Stimulated activated naive B cell treated with anti-CD40 and anti-IgM and Interleukin-4, amounts not matched to agents 10 μg/mL and 1 μg/mL and 100 μg/mL, for 72 hours (primary cell): ENCODE results near the gene CPOX.

ENCODE experiments used
- ATAC-seq, 2 donors: fragments of 150-1000 bp; cut with Tn5 transposase; replicated peaks; 2 replicates each; pipeline ENCODE4 v1.10.0; 2021; ENCODE audit warnings: moderate library complexity in 1 of 2
- DNase-seq: peaks from one replicate; pipeline ENCODE4 v3.0.0; 2021
- H3K27ac Mint-ChIP-seq: one replicate; pipeline ENCODE4 v1.8.0; 2022; ENCODE audit warnings: mild to moderate bottlenecking, mixed read lengths
- H3K27me3 Mint-ChIP-seq, 2 donors: one replicate each; pipeline ENCODE4 v1.8.0; 2022; ENCODE audit warnings: mixed read lengths in 2 of 2
- H3K36me3 Mint-ChIP-seq, 2 donors: one replicate each; pipeline ENCODE4 v1.8.0; 2022; ENCODE audit warnings: mixed read lengths in 2 of 2, mild to moderate bottlenecking in 1 of 2
- H3K4me1 Mint-ChIP-seq, 2 donors: one replicate each; pipeline ENCODE4 v1.8.0; 2022; ENCODE audit warnings: mixed read lengths in 2 of 2, mild to moderate bottlenecking in 1 of 2
- H3K4me3 Mint-ChIP-seq, 2 donors: one replicate each; pipeline ENCODE4 v1.8.0; 2022; ENCODE audit warnings: mild to moderate bottlenecking in 2 of 2, mixed read lengths in 2 of 2, moderate library complexity in 1 of 2
- H3K9me3 Mint-ChIP-seq, 2 donors: one replicate each; pipeline ENCODE4 v1.8.0; 2022; ENCODE audit warnings: mixed read lengths in 2 of 2, mild to moderate bottlenecking in 1 of 2

The CPOX gene

DNA sequence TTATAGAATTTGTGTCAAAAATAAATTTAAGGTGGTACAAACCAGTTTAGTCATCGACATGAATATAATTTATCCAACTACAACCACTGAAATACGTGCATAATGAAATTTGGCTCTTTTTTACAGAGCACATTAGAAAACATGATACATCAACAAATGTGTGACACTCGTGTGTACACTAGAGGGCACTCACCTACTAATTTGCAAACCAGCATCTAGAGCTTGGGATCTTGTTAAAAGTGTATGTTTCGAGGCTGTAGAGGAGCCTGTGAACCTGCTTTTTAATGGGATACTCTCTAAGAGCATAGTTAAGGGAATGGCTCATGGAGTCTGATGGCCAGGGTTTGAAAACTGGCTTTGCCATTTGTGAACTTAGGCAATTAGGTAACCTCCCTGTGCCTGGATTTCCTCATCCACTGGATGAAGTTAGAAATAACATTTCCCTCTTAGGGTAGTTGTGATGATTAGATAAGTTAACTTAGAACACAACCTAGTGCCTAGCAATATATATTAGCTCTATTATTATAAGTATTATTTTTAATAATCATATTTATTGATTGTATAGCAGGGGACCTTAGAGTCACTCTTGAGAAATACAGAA lies 8.8 kb upstream of the CPOX start:
- H3K36me3 Mint-ChIP-seq = no peaks in the 10 kb centered on the region
- DNase-seq (no peak), ATAC-seq (peak; percentile 70 to 78)
- no peaks in the 10 kb centered on the region for H3K9me3 Mint-ChIP-seq
- H3K4me1 Mint-ChIP-seq = peaks cover 5 to 12% of the 10 kb centered on the region in 2 donors
- no peak overlapping the region for H3K4me3 Mint-ChIP-seq
- H3K27ac Mint-ChIP-seq = no peak overlapping the region
- peaks cover 0 to 6% of the 10 kb centered on the region in 2 donors for H3K27me3 Mint-ChIP-seq

DNA sequence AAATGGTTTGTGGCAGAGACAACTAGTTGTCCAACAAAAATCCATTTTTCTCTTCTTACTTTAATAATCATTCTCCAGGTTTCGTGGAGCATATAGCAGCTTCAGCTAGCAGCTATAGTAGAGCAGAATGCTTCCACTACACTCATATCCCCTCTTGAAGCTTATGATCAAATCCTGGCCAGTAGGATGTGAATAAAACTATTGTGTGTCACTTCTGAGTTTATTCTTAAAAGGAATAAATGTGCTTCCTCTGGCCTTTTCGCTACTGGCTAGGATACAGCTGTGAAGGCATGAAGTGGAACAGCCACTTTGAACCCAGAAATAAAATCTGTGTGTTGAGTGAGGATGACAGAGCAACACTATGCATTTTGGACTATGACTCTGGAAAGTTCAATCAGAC lies 7.8 kb upstream of the CPOX start:
- peaks cover 5 to 17% of the 10 kb centered on the region in 2 donors for H3K4me1 Mint-ChIP-seq
- no peak overlapping the region for H3K27ac Mint-ChIP-seq
- H3K9me3 Mint-ChIP-seq = no peaks in the 10 kb centered on the region
- ATAC-seq (no peak), DNase-seq (no peak)
- H3K4me3 Mint-ChIP-seq = no peak overlapping the region
- H3K27me3 Mint-ChIP-seq = peaks cover 0 to 6% of the 10 kb centered on the region in 2 donors
- no peaks in the 10 kb centered on the region for H3K36me3 Mint-ChIP-seq

DNA sequence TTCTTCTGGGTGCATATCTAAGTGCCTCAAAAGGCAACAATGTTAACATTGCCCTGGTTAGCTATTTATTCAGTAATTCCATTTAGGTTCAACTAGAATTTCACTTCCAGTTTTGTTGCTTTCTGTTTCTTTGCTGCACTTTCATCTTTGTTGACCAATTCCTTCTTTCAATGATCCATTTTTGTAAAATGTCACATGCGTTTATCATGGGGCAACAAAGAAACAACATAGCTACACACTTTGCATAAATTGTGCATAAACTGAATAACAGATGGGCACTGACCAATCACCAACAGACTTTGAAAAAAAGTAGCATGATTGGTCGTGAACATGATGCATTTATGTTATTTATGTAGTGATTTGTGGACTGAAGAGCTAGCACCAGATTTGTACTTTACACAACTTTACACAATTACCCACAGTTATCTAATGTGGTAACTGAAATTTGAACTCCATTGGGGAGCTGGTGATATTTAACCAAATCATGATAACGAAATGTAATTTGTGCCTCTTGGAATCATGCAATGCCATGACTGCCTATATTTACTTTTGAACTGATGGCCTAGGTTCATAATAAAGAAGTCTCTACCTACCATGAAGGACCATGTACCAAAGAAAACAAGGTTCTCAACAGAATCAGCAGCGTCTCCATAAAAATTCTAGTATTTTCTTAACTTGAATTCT lies 7.1 kb upstream of the CPOX start:
- Mint-ChIP-seq H3K27me3 (peaks cover 0 to 6% of the 10 kb centered on the region in 2 donors), H3K27ac (no peak overlapping the region), H3K4me3 (no peak overlapping the region), H3K9me3 (no peaks in the 10 kb centered on the region), H3K36me3 (no peaks in the 10 kb centered on the region), H3K4me1 (peaks cover 5 to 17% of the 10 kb centered on the region in 2 donors)
- DNase-seq (no peak), ATAC-seq (peak; percentile 26 to 57)

DNA sequence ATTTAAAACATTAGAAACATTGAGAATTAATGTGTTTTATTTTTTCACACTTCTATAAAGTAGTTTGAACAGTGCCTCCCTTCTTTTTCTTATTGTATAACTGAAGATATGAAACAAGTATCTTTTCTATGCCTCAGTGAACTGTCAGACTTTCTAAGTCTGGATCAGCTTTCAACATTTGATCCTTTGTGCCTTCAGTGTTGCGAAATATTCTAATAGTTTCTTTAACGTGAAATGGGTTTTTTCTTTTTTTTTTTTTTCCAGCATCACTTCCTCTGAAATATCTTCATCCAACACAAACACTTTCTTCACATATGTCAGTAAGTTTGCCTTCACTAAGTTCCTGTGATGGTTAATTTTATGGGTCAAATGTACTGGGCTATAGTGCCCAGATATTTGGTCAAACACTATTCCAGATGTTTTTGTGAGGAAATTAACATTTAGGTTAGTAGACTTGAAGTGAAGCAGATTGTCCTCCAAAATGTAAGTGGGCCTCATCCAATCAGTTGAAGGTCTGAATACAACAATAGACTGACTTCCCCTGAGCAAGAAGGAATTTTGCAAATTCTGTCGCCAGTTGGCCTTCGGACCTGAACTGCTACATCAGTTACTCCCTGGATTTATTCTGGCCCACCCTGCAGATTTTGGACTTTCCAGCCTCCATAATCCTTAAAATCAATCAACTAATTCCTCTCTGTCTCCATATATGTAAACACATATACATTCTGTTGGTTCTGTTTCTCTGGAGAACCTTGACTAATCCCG lies 6.4 kb upstream of the CPOX start:
- Mint-ChIP-seq H3K36me3 (no peaks in the 10 kb centered on the region), H3K27ac (no peak overlapping the region), H3K27me3 (peaks cover 0 to 6% of the 10 kb centered on the region in 2 donors), H3K9me3 (no peaks in the 10 kb centered on the region), H3K4me1 (peaks cover 5 to 17% of the 10 kb centered on the region in 2 donors), H3K4me3 (no peak overlapping the region)
- ATAC-seq = no peak
- no peak for DNase-seq

DNA sequence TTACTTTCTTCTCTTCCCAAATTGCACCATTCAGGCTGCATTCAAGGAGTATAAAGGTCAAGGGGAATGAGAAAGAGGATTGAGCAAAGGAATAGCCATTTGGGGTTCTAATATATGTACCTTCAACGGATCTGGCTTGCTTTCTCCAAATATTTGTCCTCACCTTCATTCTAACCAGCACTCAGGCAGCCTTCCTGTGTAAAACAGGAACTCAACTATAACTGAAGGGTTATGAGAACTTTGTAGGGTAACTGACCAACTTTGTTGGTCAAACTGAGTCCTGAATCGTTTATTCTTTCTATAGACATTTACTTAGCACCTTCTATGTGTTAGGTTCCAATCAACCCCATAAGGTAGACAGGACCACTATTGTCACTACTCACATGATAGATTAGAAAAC lies 5.1 kb upstream of the CPOX start:
- H3K4me3 Mint-ChIP-seq = no peak overlapping the region
- H3K27me3 Mint-ChIP-seq = no peaks in the 10 kb centered on the region
- DNase-seq (no peak), ATAC-seq (no peak)
- no peaks in the 10 kb centered on the region for H3K36me3 Mint-ChIP-seq
- no peak overlapping the region for H3K27ac Mint-ChIP-seq
- H3K4me1 Mint-ChIP-seq = peaks cover 10 to 23% of the 10 kb centered on the region in 2 donors
- no peaks in the 10 kb centered on the region for H3K9me3 Mint-ChIP-seq

DNA sequence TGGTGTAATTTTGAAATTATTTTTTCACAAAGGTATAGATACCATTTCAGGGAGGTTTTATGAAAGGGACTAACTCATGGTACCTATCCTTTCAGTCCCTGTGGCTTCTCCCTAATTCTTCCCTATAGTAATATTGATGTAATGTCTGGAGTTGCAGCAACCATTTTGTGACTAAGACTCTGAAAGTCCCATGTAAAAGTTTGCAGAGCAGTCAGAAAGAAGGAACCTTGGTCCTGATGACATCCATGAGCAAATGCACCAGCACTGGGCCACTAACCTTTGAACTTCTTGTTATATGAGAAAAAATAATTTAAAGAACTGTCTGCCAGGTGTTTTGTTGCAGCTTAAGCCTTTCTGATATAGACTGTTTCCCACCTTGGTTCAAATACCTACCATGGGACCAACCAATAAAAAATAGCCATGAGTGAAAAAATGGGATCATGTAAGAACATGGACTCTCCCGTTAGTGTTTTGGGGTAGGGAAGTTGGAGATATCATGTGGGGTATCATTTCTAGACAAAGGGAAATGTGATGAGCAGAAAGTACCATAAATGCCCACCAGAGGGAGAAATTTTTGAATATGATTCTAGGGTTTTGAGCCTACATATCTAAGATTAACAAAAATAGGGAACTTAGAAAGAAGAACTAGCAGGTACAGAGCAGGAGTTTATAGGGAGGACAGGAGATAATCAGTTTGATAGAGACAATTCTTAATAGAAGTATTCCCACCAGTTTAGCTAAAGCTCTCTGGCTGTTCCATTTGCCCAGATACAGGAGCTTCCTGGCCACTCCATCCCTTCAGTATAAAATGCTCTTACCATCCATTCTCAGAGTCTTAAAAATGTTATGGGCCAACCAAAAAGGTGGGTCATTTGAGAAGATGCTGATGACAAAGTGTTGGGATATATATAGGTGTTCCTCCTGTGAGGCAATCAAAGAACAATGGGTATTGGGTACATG lies 3.4 kb upstream of the CPOX start:
- Mint-ChIP-seq H3K36me3 (no peaks in the 10 kb centered on the region), H3K9me3 (no peaks in the 10 kb centered on the region), H3K27me3 (no peaks in the 10 kb centered on the region), H3K4me3 (no peak overlapping the region), H3K4me1 (peaks cover 17 to 37% of the 10 kb centered on the region in 2 donors), H3K27ac (no peak overlapping the region)
- DNase-seq (no peak), ATAC-seq (peak; percentile 15 to 17)

DNA sequence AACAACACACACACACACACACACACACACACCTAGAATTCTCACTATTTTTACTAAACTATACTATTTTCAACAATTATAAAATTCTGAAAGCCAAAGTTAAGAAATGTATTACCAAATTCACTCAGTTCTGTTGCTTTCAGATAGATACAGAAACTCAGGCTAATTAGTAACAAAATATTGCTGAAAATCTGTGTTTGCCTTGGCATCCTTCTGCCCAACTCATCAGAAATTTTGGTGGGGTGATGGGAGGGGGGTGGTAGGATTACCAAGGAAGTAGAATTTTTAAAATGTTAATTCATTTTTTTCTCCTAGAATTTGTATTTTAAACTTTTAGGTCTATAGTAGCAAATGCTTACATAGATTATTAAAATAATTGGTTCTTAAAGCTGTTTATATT lies 2.7 kb upstream of the CPOX start:
- DNase-seq (no peak), ATAC-seq (no peak)
- H3K4me3 Mint-ChIP-seq = no peak overlapping the region
- no peaks in the 10 kb centered on the region for H3K36me3 Mint-ChIP-seq
- no peak overlapping the region for H3K27ac Mint-ChIP-seq
- peaks cover 17 to 43% of the 10 kb centered on the region in 2 donors for H3K4me1 Mint-ChIP-seq
- H3K9me3 Mint-ChIP-seq = no peaks in the 10 kb centered on the region
- H3K27me3 Mint-ChIP-seq = no peaks in the 10 kb centered on the region

DNA sequence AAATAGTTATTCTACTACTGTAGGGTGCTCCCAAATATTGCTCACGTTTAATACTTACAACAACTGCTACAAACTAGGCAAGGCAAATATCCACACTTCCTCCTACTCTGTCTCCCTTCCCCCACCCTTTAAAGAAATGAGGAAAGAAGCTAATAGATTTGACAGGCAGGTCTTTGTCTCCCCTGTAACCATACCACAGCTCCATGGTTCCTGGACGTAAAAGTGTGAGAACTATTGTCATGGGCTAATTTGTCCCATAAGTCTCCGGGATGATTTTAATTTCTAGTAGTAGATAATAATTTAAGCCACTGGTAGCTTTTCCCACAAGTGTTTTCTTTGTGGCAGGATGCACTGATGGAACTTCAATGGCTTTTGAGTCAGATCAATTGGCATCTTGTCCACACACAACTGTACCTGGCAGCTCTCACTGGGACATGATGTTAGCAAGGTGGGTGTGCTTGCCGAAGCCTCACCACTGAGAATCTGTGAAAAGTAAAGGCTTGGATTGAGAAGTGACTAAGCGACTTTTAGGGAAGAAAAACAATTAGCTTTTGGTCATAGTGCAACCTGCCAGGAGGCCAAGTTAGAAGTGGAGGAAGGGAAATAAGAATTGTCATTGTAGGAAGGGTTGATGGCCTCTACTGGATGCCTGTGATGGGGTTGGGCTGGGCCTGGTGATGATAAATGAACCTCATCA lies 1.4 kb upstream of the CPOX start:
- ATAC-seq (no peak), DNase-seq (no peak)
- Mint-ChIP-seq H3K27ac (peak overlapping the region; percentile 79), H3K9me3 (no peaks in the 10 kb centered on the region), H3K27me3 (no peaks in the 10 kb centered on the region), H3K36me3 (no peaks in the 10 kb centered on the region), H3K4me1 (peaks cover 12 to 34% of the 10 kb centered on the region in 2 donors), H3K4me3 (no peak overlapping the region)

DNA sequence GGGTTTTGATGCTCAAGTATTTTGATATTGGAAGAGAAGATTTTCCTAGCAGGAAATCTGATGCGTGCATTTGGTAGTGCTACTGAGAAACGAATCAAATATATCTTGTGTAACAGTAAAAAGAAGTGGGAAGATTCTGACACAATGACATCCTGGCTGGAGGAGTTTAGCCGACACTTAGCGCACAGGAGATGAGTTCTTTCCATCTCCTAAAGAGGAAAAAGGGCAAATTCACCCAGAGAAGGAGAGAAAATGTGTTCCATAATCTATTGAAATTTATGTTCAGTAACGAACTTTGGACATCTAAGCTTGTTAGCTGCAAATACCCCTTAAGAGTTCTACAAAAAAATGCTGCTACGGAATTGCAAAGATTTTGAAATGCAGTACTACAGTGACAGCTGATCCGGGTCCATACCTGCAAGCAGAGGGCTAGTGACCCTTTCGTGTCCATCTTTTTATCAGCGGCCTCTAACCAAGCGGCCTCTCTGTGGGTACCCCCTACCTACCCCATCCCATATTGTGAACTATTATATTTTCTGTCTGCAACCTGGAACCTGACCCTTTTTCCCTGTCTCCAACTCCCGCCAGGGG lies 971 bp downstream of the CPOX start:
- DNase-seq (no peak), ATAC-seq (no peak)
- no peaks in the 10 kb centered on the region for H3K27me3 Mint-ChIP-seq
- H3K9me3 Mint-ChIP-seq = no peaks in the 10 kb centered on the region
- H3K4me1 Mint-ChIP-seq = peaks cover 12 to 32% of the 10 kb centered on the region in 2 donors
- H3K36me3 Mint-ChIP-seq = peaks cover 1 to 7% of the 10 kb centered on the region in 2 donors
- peak overlapping the region; percentile 90 to 91 for H3K4me3 Mint-ChIP-seq
- no peak overlapping the region for H3K27ac Mint-ChIP-seq

DNA sequence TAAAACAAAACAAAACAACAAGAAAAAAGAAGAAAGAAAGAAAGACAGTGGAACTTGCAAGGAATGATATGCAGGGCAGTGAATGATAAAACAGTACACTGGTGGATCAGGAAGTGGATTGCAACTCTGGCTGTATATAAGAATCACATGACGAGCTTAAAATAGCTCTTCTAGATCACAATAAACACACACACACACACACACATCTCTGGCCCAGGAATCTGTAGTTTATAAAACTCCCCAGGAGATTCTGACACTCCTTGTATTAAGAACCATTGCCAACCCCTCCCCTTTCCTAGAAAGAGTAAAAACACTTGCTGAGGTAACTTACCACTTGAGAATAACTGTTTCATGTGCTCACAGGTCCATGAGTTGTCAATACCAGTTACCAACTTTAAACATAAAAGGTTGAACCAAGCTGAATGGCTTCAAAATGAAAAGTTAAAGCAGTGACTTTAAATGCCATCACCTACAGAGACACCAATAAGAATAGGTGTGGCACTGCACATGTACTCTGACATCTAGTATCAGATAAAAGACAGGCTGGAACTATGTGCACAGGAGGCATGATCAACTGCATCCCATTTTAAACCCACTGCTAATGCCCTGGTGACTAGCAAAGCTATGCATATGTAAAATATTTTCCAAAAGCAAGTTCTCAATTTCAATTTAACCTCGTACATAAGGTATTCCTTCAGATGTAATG lies 3.9 kb downstream of the CPOX start:
- peaks cover 12 to 31% of the 10 kb centered on the region in 2 donors for H3K4me1 Mint-ChIP-seq
- DNase-seq = no peak
- H3K4me3 Mint-ChIP-seq = no peak overlapping the region
- no peak for ATAC-seq
- no peak overlapping the region for H3K27ac Mint-ChIP-seq
- no peaks in the 10 kb centered on the region for H3K27me3 Mint-ChIP-seq
- H3K9me3 Mint-ChIP-seq = no peaks in the 10 kb centered on the region
- H3K36me3 Mint-ChIP-seq = peaks cover 10 to 18% of the 10 kb centered on the region in 2 donors

DNA sequence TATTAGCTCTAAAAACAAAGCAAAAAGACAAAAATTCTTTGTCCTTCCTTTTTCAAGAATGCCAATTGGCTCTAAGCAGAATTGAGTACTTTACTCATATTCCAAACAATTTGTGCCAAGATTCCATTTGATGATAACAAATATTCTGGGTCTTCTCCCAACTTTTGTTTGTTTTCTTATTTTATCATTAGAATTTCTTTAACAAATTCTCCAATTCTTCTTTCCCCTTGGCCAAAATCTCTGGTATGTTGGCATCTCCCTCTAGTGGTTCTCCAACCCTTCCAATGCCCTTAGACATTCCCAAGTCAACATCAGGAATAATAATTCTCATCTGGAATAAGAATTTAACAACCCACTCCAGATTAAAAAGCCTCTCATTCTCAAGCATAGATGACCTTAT lies 5.3 kb downstream of the CPOX start:
- no peaks in the 10 kb centered on the region for H3K27me3 Mint-ChIP-seq
- H3K4me1 Mint-ChIP-seq = peaks cover 7 to 23% of the 10 kb centered on the region in 2 donors
- no peak overlapping the region for H3K27ac Mint-ChIP-seq
- no peak for DNase-seq
- no peak for ATAC-seq
- H3K9me3 Mint-ChIP-seq = no peaks in the 10 kb centered on the region
- peaks cover 10 to 27% of the 10 kb centered on the region in 2 donors for H3K36me3 Mint-ChIP-seq
- H3K4me3 Mint-ChIP-seq = no peak overlapping the region

DNA sequence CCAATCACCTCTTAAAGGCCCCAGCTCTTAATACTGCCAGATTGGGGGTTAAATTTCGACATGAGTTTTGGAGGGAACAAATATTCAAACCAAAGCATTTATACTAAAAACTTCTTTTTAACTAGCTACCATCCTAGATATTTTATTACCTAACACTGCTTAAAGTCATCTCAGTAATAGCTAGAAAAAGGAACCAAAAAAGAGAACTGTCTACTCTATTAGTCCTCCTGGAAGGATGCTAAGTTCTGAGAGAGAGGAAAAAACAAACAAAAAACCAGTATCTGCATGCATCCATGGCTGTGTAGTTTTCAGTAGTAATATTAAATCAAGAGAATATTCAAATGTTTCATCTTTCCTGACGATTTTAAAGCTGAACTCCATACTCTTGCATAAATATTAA lies 5.8 kb downstream of the CPOX start:
- peaks cover 10 to 29% of the 10 kb centered on the region in 2 donors for H3K36me3 Mint-ChIP-seq

DNA sequence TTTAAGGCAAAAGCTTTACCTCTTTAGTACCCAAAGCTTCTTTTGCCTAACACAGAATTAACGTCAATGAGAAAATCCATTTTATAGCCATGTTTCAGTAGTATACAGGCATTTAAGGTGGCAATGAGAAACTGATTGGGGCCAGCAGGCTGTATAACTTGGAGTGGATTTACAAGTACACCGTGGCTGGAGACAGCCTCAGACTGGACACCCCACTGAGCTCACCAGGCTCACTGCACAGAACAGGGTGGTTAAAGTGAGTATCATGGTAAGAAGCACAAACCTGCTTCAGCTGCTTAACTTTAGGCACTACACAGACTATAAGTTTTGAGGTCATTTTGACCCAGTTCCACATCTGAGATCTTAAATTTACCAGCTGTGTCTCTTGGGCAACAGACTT lies 8.9 kb downstream of the CPOX start:
- Mint-ChIP-seq H3K36me3 (peaks cover 14 to 37% of the 10 kb centered on the region in 2 donors), H3K4me3 (no peak overlapping the region), H3K4me1 (peaks cover 0 to 5% of the 10 kb centered on the region in 2 donors), H3K27ac (no peak overlapping the region), H3K27me3 (no peaks in the 10 kb centered on the region), H3K9me3 (no peaks in the 10 kb centered on the region)
- ATAC-seq (no peak), DNase-seq (no peak)

More for the DNA sequence above, 5.8 kb downstream of the CPOX start:
- Mint-ChIP-seq H3K4me3 (no peak overlapping the region), H3K27ac (no peak overlapping the region), H3K4me1 (peaks cover 3 to 19% of the 10 kb centered on the region in 2 donors), H3K9me3 (no peaks in the 10 kb centered on the region), H3K27me3 (no peaks in the 10 kb centered on the region)
- ATAC-seq (peak; percentile 54 to 72), DNase-seq (no peak)
